Stimulated activated CD4-positive, alpha-beta T cell treated with anti-CD3 and anti-CD28 coated beads, Interleukin-2, amount 100 ng/mL, for 24 hours (primary cell): ENCODE results near the gene GAGE12D.
"Not testable (repeated sequence)": the region's sequence is repeated elsewhere in the genome, so short reads cannot be mapped to it uniquely, and the experiment has no call there.

Experiments
- DNase-seq, 2 donors: peaks; one replicate each; pipeline ENCODE4 v3.0.0-alpha.2; 2020

Gene GAGE12D

DNA sequence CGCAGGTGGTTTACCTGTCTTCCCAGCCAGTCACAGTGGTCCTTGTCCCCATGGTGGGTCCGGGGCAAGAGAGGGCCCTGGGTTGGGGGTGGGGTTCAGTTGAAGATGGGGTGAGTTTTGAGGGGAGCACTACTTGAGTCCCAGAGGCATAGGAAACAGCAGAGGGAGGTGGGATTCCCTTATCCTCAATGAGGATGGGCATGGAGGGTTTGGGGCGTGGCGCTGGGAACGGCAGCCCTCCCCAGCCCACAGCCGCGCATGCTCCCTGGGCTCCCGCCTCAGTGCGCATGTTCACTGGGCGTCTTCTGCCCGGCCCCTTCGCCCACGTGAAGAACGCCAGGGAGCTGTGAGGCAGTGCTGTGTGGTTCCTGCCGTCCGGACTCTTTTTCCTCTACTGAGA lies at the start of gene GAGE12D:
GAGE12D (plus strand) TSS at position 301 of the 400 bp plus-strand sequence. CDS start 1,155 bp downstream, outside the sequence.
- DNase-seq, result not testable (repeated sequence)

DNA sequence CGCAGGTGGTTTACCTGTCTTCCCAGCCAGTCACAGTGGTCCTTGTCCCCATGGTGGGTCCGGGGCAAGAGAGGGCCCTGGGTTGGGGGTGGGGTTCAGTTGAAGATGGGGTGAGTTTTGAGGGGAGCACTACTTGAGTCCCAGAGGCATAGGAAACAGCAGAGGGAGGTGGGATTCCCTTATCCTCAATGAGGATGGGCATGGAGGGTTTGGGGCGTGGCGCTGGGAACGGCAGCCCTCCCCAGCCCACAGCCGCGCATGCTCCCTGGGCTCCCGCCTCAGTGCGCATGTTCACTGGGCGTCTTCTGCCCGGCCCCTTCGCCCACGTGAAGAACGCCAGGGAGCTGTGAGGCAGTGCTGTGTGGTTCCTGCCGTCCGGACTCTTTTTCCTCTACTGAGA lies 9.7 kb upstream of the GAGE12D start, which contains the start of gene GAGE12C:
GAGE12C (plus strand) TSS at position 301 of the 400 bp plus-strand sequence. CDS start 1,155 bp downstream, outside the sequence.
- not testable (repeated sequence) for DNase-seq

DNA sequence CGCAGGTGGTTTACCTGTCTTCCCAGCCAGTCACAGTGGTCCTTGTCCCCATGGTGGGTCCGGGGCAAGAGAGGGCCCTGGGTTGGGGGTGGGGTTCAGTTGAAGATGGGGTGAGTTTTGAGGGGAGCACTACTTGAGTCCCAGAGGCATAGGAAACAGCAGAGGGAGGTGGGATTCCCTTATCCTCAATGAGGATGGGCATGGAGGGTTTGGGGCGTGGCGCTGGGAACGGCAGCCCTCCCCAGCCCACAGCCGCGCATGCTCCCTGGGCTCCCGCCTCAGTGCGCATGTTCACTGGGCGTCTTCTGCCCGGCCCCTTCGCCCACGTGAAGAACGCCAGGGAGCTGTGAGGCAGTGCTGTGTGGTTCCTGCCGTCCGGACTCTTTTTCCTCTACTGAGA lies 9.5 kb downstream of the GAGE12D start, which contains the start of gene GAGE12E:
GAGE12E (plus strand) TSS at position 301 of the 400 bp plus-strand sequence. CDS start 1,155 bp downstream, outside the sequence.
- DNase-seq, result not testable (repeated sequence)

DNA sequence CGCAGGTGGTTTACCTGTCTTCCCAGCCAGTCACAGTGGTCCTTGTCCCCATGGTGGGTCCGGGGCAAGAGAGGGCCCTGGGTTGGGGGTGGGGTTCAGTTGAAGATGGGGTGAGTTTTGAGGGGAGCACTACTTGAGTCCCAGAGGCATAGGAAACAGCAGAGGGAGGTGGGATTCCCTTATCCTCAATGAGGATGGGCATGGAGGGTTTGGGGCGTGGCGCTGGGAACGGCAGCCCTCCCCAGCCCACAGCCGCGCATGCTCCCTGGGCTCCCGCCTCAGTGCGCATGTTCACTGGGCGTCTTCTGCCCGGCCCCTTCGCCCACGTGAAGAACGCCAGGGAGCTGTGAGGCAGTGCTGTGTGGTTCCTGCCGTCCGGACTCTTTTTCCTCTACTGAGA lies 19.0 kb downstream of the GAGE12D start, which contains the start of gene GAGE12F:
GAGE12F (plus strand) TSS at position 301 of the 400 bp plus-strand sequence. CDS start 1,155 bp downstream, outside the sequence.
- DNase-seq, result not testable (repeated sequence)

DNA sequence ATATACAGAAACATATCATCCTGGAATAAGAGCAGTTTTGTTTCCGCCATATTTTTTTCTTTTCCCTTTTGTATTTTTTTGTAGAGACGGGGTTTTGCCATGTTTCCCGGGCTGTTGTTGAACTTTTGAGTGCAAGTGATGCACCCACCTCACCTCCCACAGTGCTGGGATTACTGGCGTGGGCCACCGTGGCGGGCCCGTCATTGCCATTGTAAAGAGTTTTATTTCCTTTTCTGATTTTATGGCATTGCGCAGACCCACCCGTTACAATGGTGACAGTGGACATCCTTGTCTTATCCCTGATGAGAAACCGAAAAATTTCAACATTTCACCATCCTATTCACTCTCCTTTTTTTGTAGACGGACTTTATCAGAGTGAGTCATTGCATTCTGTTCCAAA lies 27.2 kb downstream of the GAGE12D start:
- not testable (repeated sequence) for DNase-seq

DNA sequence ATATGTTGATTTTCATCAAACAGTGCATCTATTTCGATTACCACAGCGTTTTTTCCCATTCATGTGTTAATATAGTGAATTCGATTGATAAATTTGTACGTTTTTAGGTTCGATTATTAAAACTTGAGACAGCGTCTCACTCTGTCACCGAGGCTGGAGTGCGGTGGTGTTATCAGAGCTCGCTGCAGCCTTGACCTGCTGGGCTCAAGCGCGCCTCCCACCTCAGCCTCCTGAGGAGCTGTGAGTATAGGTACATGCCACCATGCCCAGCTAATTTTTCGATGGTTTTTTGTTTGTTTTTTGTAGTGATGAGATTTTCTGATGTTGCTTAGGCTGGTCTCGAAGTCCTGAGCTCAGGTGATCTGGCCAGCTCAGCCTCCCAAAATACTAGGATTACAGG lies 27.6 kb downstream of the GAGE12D start:
- not testable (repeated sequence) for DNase-seq

GRCh38 chrX:49570100-49570499 lies 28.6 kb downstream of the GAGE12D start, which contains the start of gene GAGE12G:
GAGE12G (plus strand) TSS chrX:49570400; CDS start chrX:49571555, 1,155 bp downstream.
- DNase-seq, result not testable (repeated sequence)

GRCh38 chrX:49579649-49580048 lies 38.1 kb downstream of the GAGE12D start, which contains the start of gene GAGE12H:
GAGE12H (plus strand) TSS chrX:49579949; CDS start chrX:49581104, 1,155 bp downstream.
- DNase-seq, result not testable (repeated sequence)

DNA sequence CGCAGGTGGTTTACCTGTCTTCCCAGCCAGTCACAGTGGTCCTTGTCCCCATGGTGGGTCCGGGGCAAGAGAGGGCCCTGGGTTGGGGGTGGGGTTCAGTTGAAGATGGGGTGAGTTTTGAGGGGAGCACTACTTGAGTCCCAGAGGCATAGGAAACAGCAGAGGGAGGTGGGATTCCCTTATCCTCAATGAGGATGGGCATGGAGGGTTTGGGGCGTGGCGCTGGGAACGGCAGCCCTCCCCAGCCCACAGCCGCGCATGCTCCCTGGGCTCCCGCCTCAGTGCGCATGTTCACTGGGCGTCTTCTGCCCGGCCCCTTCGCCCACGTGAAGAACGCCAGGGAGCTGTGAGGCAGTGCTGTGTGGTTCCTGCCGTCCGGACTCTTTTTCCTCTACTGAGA lies 47.7 kb downstream of the GAGE12D start, which contains the start of gene GAGE2A:
GAGE2A (plus strand) TSS at position 301 of the 400 bp plus-strand sequence. CDS start 1,155 bp downstream, outside the sequence.
- not testable (repeated sequence) for DNase-seq

GRCh38 chrX:49589769-49590478 lies 48.4 kb downstream of the GAGE12D start:
- DNase-seq, result peak in 1 of 2 donors; percentile 21

GRCh38 chrX:49590488-49590887 lies 49.0 kb downstream of the GAGE12D start:
- not testable (repeated sequence) for DNase-seq
